Loucy (cell line): ENCODE data around the gene TNRC6B.

Source experiments
- H2AFZ ChIP-seq: fragments of 200-600 bp; sonication (generic); 2 replicates; pipeline ENCODE4 v1.6.0; 2016; ENCODE audit warnings: antibody characterized with exemption, mild to moderate bottlenecking, low read length, moderate library complexity
- H3F3A ChIP-seq: fragments of 200-600 bp; 2 replicates; pipeline ENCODE4 v1.6.0; 2016; ENCODE audit warnings: antibody characterized with exemption, low read depth, mild to moderate bottlenecking
- H3K27me3 ChIP-seq: fragments of 200-600 bp; sonication (generic); 2 replicates; pipeline ENCODE4 v1.6.1; 2014; ENCODE audit warnings: low read length, mild to moderate bottlenecking; ENCODE audit not compliant: insufficient read depth, poor library complexity, severe bottlenecking
- H3K36me3 ChIP-seq: fragments of 200-600 bp; sonication (generic); 2 replicates; pipeline ENCODE4 v1.6.1; 2016; ENCODE audit warnings: low read length; ENCODE audit not compliant: insufficient read depth
- H3K4me1 ChIP-seq: fragments of 200-600 bp; sonication (generic); 2 replicates; pipeline ENCODE4 v1.5.1; 2014; ENCODE audit warnings: low read length, mild to moderate bottlenecking; ENCODE audit not compliant: insufficient read depth, poor library complexity, severe bottlenecking
- H3K4me2 ChIP-seq: fragments of 200-600 bp; sonication (generic); 2 replicates; pipeline ENCODE4 v1.6.0; 2014; ENCODE audit warnings: antibody characterized with exemption, low read length, low read depth, mild to moderate bottlenecking; ENCODE audit not compliant: poor library complexity, severe bottlenecking
- H3K4me3 ChIP-seq: fragments of 200-600 bp; sonication (generic); 2 replicates; pipeline ENCODE4 v1.5.1; 2014; ENCODE audit warnings: low read length, mild to moderate bottlenecking, mixed read lengths; ENCODE audit not compliant: poor library complexity, severe bottlenecking
- H3K79me2 ChIP-seq: fragments of 200-600 bp; sonication (generic); 2 replicates; pipeline ENCODE4 v1.6.1; 2014; ENCODE audit warnings: low read length; ENCODE audit not compliant: insufficient read depth
- H3K9ac ChIP-seq: fragments of 200-600 bp; sonication (generic); 2 replicates; pipeline ENCODE4 v1.6.0; 2014; ENCODE audit warnings: mild to moderate bottlenecking, low read depth, low read length, moderate library complexity; ENCODE audit not compliant: poor library complexity, severe bottlenecking
- H3K9me2 ChIP-seq: fragments of 200-600 bp; sonication (generic); replicated peaks from 2 replicates; pipeline ENCODE4 v1.6.1; 2016; ENCODE audit warnings: low read depth, low read length, mixed read lengths
- H3K9me3 ChIP-seq: fragments of 200-600 bp; sonication (generic); 2 replicates; pipeline ENCODE4 v1.6.1; 2014; ENCODE audit warnings: mild to moderate bottlenecking, antibody characterized with exemption, low read length, low read depth; ENCODE audit not compliant: insufficient read depth
- H4K20me1 ChIP-seq: fragments of 200-600 bp; sonication (generic); 2 replicates; pipeline ENCODE4 v1.6.0; 2014; ENCODE audit warnings: antibody characterized with exemption, low read length, mild to moderate bottlenecking; ENCODE audit not compliant: insufficient read depth, poor library complexity, severe bottlenecking
- CTCF ChIP-seq: fragments of 200-600 bp; sonication (generic); conservative IDR thresholded peaks from 2 replicates; pipeline ENCODE4 v1.5.1; 2014; ENCODE audit warnings: mild to moderate bottlenecking, antibody characterized with exemption, low read length
- EZH2phosphoT487 ChIP-seq: fragments of 200-600 bp; IDR thresholded peaks from 2 replicates; pipeline ENCODE4 v1.6.1; 2018; ENCODE audit warnings: antibody characterized with exemption, mild to moderate bottlenecking, moderate library complexity, borderline replicate concordance

The TNRC6B gene

GRCh38 chr22:40258501-40258915, 80.8 kb downstream of the TNRC6B start:
- H3F3A ChIP-seq: 0 out of 2 replicates have a peak, but pooled peaks cover 2% of the 10 kb centered on the region
- no peak overlapping the region for H3K4me2 ChIP-seq
- no peaks in the 10 kb centered on the region for H4K20me1 ChIP-seq
- H3K9me2 ChIP-seq: no peaks in the 10 kb centered on the region
- H2AFZ ChIP-seq: no peak overlapping the region
- H3K27me3 ChIP-seq: no peaks in the 10 kb centered on the region
- peaks cover 45% of the 10 kb centered on the region for H3K36me3 ChIP-seq
- H3K9ac ChIP-seq: no peak overlapping the region
- H3K79me2 ChIP-seq: peaks cover 55% of the 10 kb centered on the region; the same call in 1 of the 2 replicates
- no peaks in the 10 kb centered on the region for H3K9me3 ChIP-seq
- H3K4me1 ChIP-seq: peaks cover 14% of the 10 kb centered on the region
- H3K4me3 ChIP-seq: no peak overlapping the region
- TF ChIP-seq CTCF (no peak), EZH2phosphoT487 (no peak)

GRCh38 chr22:40261783-40262182, 84.1 kb downstream of the TNRC6B start:
- Histone ChIP-seq H3K4me3 (no peak overlapping the region), H3K9me3 (no peaks in the 10 kb centered on the region), H3F3A (0 out of 2 replicates have a peak, but pooled peaks cover 2% of the 10 kb centered on the region), H3K9me2 (no peaks in the 10 kb centered on the region), H4K20me1 (no peaks in the 10 kb centered on the region), H3K36me3 (peaks cover 57% of the 10 kb centered on the region), H2AFZ (no peak overlapping the region), H3K4me2 (no peak overlapping the region), H3K4me1 (peaks cover 26% of the 10 kb centered on the region), H3K79me2 (peaks cover 55% of the 10 kb centered on the region; the same call in 1 of the 2 replicates), H3K9ac (no peak overlapping the region), H3K27me3 (no peaks in the 10 kb centered on the region)
- TF ChIP-seq CTCF: no peak
- TF ChIP-seq EZH2phosphoT487: no peak

- Histone ChIP-seq H3K9me3 (no peaks in the 10 kb centered on the region), H3K4me1 (peaks cover 26% of the 10 kb centered on the region), H3K9me2 (no peaks in the 10 kb centered on the region), H3K36me3 (peaks cover 68% of the 10 kb centered on the region), H3F3A (0 out of 2 replicates have a peak, but pooled peaks cover 1% of the 10 kb centered on the region), H2AFZ (no peak overlapping the region), H4K20me1 (no peaks in the 10 kb centered on the region), H3K4me3 (peak overlapping the region; percentile 29), H3K79me2 (peaks cover 50% of the 10 kb centered on the region; the same call in 1 of the 2 replicates), H3K4me2 (peak overlapping the region; percentile 54), H3K27me3 (no peaks in the 10 kb centered on the region), H3K9ac (peak overlapping the region; percentile 44)
- TF ChIP-seq EZH2phosphoT487: no peak
- no peak for TF ChIP-seq CTCF
These were observed 85.5 kb downstream of the TNRC6B start for GRCh38 chr22:40263191-40263590.
